Measurements from ENCODE around the gene KLHDC9. TPM values are rescaled to one million over a fixed set of nuclear protein-coding genes. Genes with fewer than 3 reads are reported as not detected.
A peak's percentile ranks its signal among the peaks of the same experiment; 100 is the strongest.

Gene KLHDC9
- total and polyA plus RNA-seq, 2 of the 13 experiments (the other 11 are each of a cell fraction or from before 2014, with no cell fraction given): 2.9 TPM

GRCh38 chr1:161083748-161084596 lies 14.2 kb upstream of the KLHDC9 start:
- WGBS (ENCODE audit: low lambda C conversion rate): 10% methylated on average over 3 of the region's 10 CpGs
- peak overlapping the region; percentile 49 for H3K4me2 ChIP-seq (ENCODE audit: low read depth, low read length)
- peaks cover 38% of the 10 kb centered on the region for H3K4me1 ChIP-seq (ENCODE audit: insufficient read depth, low read length)
- no peak overlapping the region for H2AFZ ChIP-seq (ENCODE audit: low read length)
- no peaks in the 10 kb centered on the region for H3K9me3 ChIP-seq (ENCODE audit: low read length)
- no peaks in the 10 kb centered on the region for H3K79me2 ChIP-seq (ENCODE audit: insufficient read depth, low read length)
- in situ Hi-C loops (cut with HindIII; ENCODE audit: extremely low pct_ligation_motif_present, low pct_unique_long_range_greater_than_20kb) (no loop called here), intact Hi-C loops (cut with micrococcal nuclease; ENCODE audit: unreplicated experiment) (no loop called here)
- BruUV-seq (replicated peaks): no TSS peak
- TF ChIP-seq MXI1 (IDR thresholded peaks at IDR 0.05; ENCODE audit: borderline replicate concordance, low read depth, low read length) (0 out of 3 replicates have a peak, but pooled peaks have one; percentile 18), ZXDC (CRISPR knock-in tag; IDR thresholded peaks at IDR 0.05) (no peak)
- ATAC-seq (0 out of 3 replicates have a peak, but pooled peaks have one; percentile 8), DNase-seq (ENCODE audit: low spot score) (no peak), FAIRE-seq (peak; percentile 21)
- no peaks in the 10 kb centered on the region for H3K36me3 ChIP-seq (replicated peaks in 1 of 2; ENCODE audit: control insufficient read depth in 1 of 2, insufficient read depth in 2 of 2, low read length in 2 of 2)
- CTCF ChIA-PET (ENCODE audit: low intra/inter-chr PET ratio, low total read pairs): no interaction called here
- H3K27ac ChIP-seq (ENCODE audit: extremely low read length, insufficient read depth, low read length): no peak overlapping the region
- H3K27me3 ChIP-seq (ENCODE audit: control insufficient read depth in 1 of 2, insufficient read depth in 2 of 2, low read length in 2 of 2): peaks cover 2 to 25% of the 10 kb centered on the region in 2 experiments; a peak in 3 of 5 replicates
- peak overlapping the region in 1 of 3 experiments; percentile 35; a peak in 1 of 6 replicates for H3K4me3 ChIP-seq (replicated peaks in 1 of 3; ENCODE audit: insufficient read depth in 1 of 3, low read depth in 2 of 3, low read length in 3 of 3)
- H3K9ac ChIP-seq (ENCODE audit: insufficient read depth, low read depth, low read length): no peak overlapping the region
- no peaks in the 10 kb centered on the region for H4K20me1 ChIP-seq (ENCODE audit: insufficient read depth, low read length)
- POLR2A ChIA-PET: interaction anchor here (1.9 kb wide), 1 partner anchor 14 kb away, joined by 4 read pairs; no protein-coding TSS in a partner anchor

- peaks cover 38% of the 10 kb centered on the region for H3K4me1 ChIP-seq (ENCODE audit: insufficient read depth, low read length)
- in situ Hi-C loops (cut with HindIII; ENCODE audit: extremely low pct_ligation_motif_present, low pct_unique_long_range_greater_than_20kb) (no loop called here), intact Hi-C loops (cut with micrococcal nuclease; ENCODE audit: unreplicated experiment) (no loop called here)
- no peak for TF ChIP-seq MXI1 (IDR thresholded peaks at IDR 0.05; ENCODE audit: borderline replicate concordance, low read depth, low read length)
- no peak for TF ChIP-seq ZNF841 (CRISPR knock-in tag; IDR thresholded peaks at IDR 0.05; ENCODE audit: borderline replicate concordance)
- TF ChIP-seq CHD4 (IDR thresholded peaks at IDR 0.05; ENCODE audit: borderline replicate concordance, low read length): no peak
- TF ChIP-seq FOXO4 (CRISPR knock-in tag; conservative IDR thresholded peaks at IDR 0.05): no peak
- no peak for TF ChIP-seq TFAP4 (IDR thresholded peaks at IDR 0.05; ENCODE audit: borderline replicate concordance, low read depth)
- no peak for TF ChIP-seq ZNF281 (CRISPR knock-in tag; IDR thresholded peaks at IDR 0.05; ENCODE audit: borderline replicate concordance)
These were observed 13.6 kb upstream of the KLHDC9 start for GRCh38 chr1:161084597-161084988.

More at GRCh38 chr1:161084597-161084988, 13.6 kb upstream of the KLHDC9 start:
- Histone ChIP-seq H3K9ac (ENCODE audit: insufficient read depth, low read depth, low read length) (no peak overlapping the region), H3K36me3 (replicated peaks in 1 of 2; ENCODE audit: control insufficient read depth in 1 of 2, insufficient read depth in 2 of 2, low read length in 2 of 2) (no peaks in the 10 kb centered on the region), H3K79me2 (ENCODE audit: insufficient read depth, low read length) (no peaks in the 10 kb centered on the region), H3K27me3 (ENCODE audit: control insufficient read depth in 1 of 2, insufficient read depth in 2 of 2, low read length in 2 of 2) (peaks cover 3 to 26% of the 10 kb centered on the region in 2 experiments; a peak in 3 of 5 replicates), H3K4me2 (ENCODE audit: low read depth, low read length) (no peak overlapping the region), H3K9me3 (ENCODE audit: low read length) (no peaks in the 10 kb centered on the region), H3K27ac (ENCODE audit: extremely low read length, insufficient read depth, low read length) (no peak overlapping the region), H2AFZ (ENCODE audit: low read length) (no peak overlapping the region), H4K20me1 (ENCODE audit: insufficient read depth, low read length) (no peaks in the 10 kb centered on the region), H3K4me3 (replicated peaks in 1 of 3; ENCODE audit: insufficient read depth in 1 of 3, low read depth in 2 of 3, low read length in 3 of 3) (no peak overlapping the region)
- POLR2A ChIA-PET: interaction anchor here (1.9 kb wide), 1 partner anchor 13 kb away, joined by 4 read pairs; no protein-coding TSS in a partner anchor
- FAIRE-seq: no peak
- whole genome bisulfite sequencing (ENCODE audit: low lambda C conversion rate): 83% methylated on average over 1 of the region's 1 CpG
- no peak for ATAC-seq
- BruUV-seq (replicated peaks): no TSS peak
- DNase-seq (ENCODE audit: low spot score): no peak
- CTCF ChIA-PET (ENCODE audit: low intra/inter-chr PET ratio, low total read pairs): no interaction called here

Measured in HepG2 (cell line).